ENCODE data around the gene JOSD1. TPM values are rescaled to one million over a fixed set of nuclear protein-coding genes. Genes with fewer than 3 reads are reported as not detected.

Gene JOSD1
- total and polyA plus RNA-seq, 2 of the 4 experiments (the other 2 are of a cell fraction), result 30.2 to 35.8 TPM

GRCh38 chr22:38740754-38741153, 40.0 kb upstream of the JOSD1 start:
- CTCF ChIA-PET, result no interaction called here
- H3K56ac ChIP-seq (ENCODE audit: extremely low read depth, insufficient read depth, low read length), result no peak overlapping the region
- dilution Hi-C loops (cut with HindIII; ENCODE audit: low sequenced_read_pairs, unreplicated experiment), result no loop called here

More at GRCh38 chr22:38740754-38741153, 40.0 kb upstream of the JOSD1 start:
- Histone ChIP-seq H3K36me3 (ENCODE audit: control insufficient read depth, insufficient read depth, low read length) (peaks cover 79% of the 10 kb centered on the region), H2BK120ac (ENCODE audit: low read depth, low read length) (no peak overlapping the region), H2AK9ac (replicated peaks; ENCODE audit: low read depth, low read length, poor library complexity) (no peak overlapping the region), H3K23ac (ENCODE audit: low read depth, low read length) (no peak overlapping the region), H3K18ac (ENCODE audit: low read depth, low read length) (no peak overlapping the region), H2AK5ac (ENCODE audit: low read depth, low read length) (no peak overlapping the region), H3K9me1 (ENCODE audit: insufficient read depth, low read length) (peaks cover 4% of the 10 kb centered on the region; the same call in 1 of the 2 replicates), H4K20me1 (ENCODE audit: insufficient read depth, low read length) (peaks cover 4% of the 10 kb centered on the region; the same call in 1 of the 2 replicates), H3K79me1 (ENCODE audit: low read depth in 1 of 2, low read length in 2 of 2) (peaks cover 9 to 32% of the 10 kb centered on the region in 2 experiments; a peak in 1 of 4 replicates), H2AFZ (replicated peaks; ENCODE audit: low read length, poor library complexity) (no peak overlapping the region), H2BK15ac (ENCODE audit: low read depth, low read length) (no peak overlapping the region), H3K4ac (ENCODE audit: low read depth, low read length) (no peak overlapping the region), H2BK5ac (ENCODE audit: low read depth, low read length, poor library complexity, severe bottlenecking) (no peak overlapping the region), H4K8ac (ENCODE audit: low read depth in 2 of 2, low read length in 2 of 2) (no peak overlapping the region), H3K14ac (replicated peaks; ENCODE audit: low read depth, low read length) (no peak overlapping the region), H2BK20ac (ENCODE audit: low read depth, low read length) (no peak overlapping the region), H3K27ac (ENCODE audit: insufficient read depth, low read length) (no peak overlapping the region), H4K5ac (ENCODE audit: low read depth, low read length) (no peak overlapping the region), H3K4me1 (ENCODE audit: control insufficient read depth, insufficient read depth, low read length) (no peaks in the 10 kb centered on the region), H3K4me3 (ENCODE audit: insufficient read depth, low read depth, low read length) (no peak overlapping the region), H4K91ac (ENCODE audit: insufficient read depth, low read depth, low read length) (no peak overlapping the region), H3K27me3 (ENCODE audit: control insufficient read depth, insufficient read depth, low read length) (no peaks in the 10 kb centered on the region), H3K9ac (ENCODE audit: low read depth, low read length) (no peak overlapping the region), H3K4me2 (ENCODE audit: low read depth, low read length) (no peak overlapping the region), H3K9me3 (ENCODE audit: control insufficient read depth, insufficient read depth, low read length) (no peaks in the 10 kb centered on the region)
- in situ Hi-C loops (cut with MboI; ENCODE audit: low sequenced_read_pairs) (no loop called here), intact Hi-C loops (cut with micrococcal nuclease) (no loop called here)
- no peak for TF ChIP-seq MAZ (IDR thresholded peaks at IDR 0.05; ENCODE audit: borderline replicate concordance, low read depth, low read length)
- no peak for TF ChIP-seq NFE2L2 (IDR thresholded peaks at IDR 0.05; ENCODE audit: low read depth, low read length)
- no peak for TF ChIP-seq RFX5 (IDR thresholded peaks at IDR 0.05; ENCODE audit: low read depth, low read length)
- no peak for TF ChIP-seq POLR2A (IDR thresholded peaks at IDR 0.05; ENCODE audit: low read depth, low read length)
- TF ChIP-seq, protein P1, sequence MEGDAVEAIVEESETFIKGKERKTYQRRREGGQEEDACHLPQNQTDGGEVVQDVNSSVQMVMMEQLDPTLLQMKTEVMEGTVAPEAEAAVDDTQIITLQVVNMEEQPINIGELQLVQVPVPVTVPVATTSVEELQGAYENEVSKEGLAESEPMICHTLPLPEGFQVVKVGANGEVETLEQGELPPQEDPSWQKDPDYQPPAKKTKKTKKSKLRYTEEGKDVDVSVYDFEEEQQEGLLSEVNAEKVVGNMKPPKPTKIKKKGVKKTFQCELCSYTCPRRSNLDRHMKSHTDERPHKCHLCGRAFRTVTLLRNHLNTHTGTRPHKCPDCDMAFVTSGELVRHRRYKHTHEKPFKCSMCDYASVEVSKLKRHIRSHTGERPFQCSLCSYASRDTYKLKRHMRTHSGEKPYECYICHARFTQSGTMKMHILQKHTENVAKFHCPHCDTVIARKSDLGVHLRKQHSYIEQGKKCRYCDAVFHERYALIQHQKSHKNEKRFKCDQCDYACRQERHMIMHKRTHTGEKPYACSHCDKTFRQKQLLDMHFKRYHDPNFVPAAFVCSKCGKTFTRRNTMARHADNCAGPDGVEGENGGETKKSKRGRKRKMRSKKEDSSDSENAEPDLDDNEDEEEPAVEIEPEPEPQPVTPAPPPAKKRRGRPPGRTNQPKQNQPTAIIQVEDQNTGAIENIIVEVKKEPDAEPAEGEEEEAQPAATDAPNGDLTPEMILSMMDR (conservative IDR thresholded peaks at IDR 0.05; ENCODE audit: low read depth, low read length), result no peak
- TF ChIP-seq, protein P2, sequence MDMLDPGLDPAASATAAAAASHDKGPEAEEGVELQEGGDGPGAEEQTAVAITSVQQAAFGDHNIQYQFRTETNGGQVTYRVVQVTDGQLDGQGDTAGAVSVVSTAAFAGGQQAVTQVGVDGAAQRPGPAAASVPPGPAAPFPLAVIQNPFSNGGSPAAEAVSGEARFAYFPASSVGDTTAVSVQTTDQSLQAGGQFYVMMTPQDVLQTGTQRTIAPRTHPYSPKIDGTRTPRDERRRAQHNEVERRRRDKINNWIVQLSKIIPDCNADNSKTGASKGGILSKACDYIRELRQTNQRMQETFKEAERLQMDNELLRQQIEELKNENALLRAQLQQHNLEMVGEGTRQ (IDR thresholded peaks at IDR 0.05; ENCODE audit: low read depth, low read length), result no peak
- no peak for TF ChIP-seq CEBPB (IDR thresholded peaks at IDR 0.05; ENCODE audit: low read depth, low read length)
- no peak for TF ChIP-seq RAD21 (IDR thresholded peaks at IDR 0.05; ENCODE audit: low read length)
- no peak for TF ChIP-seq MAFK (IDR thresholded peaks at IDR 0.05; ENCODE audit: low read depth, low read length)
- TF ChIP-seq RCOR1 (IDR thresholded peaks at IDR 0.05; ENCODE audit: insufficient replicate concordance, low read length), result no peak
- TF ChIP-seq, protein P3, sequence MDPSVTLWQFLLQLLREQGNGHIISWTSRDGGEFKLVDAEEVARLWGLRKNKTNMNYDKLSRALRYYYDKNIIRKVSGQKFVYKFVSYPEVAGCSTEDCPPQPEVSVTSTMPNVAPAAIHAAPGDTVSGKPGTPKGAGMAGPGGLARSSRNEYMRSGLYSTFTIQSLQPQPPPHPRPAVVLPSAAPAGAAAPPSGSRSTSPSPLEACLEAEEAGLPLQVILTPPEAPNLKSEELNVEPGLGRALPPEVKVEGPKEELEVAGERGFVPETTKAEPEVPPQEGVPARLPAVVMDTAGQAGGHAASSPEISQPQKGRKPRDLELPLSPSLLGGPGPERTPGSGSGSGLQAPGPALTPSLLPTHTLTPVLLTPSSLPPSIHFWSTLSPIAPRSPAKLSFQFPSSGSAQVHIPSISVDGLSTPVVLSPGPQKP (IDR thresholded peaks at IDR 0.05; ENCODE audit: borderline replicate concordance, low read depth, low read length), result no peak
- TF ChIP-seq FOS (IDR thresholded peaks at IDR 0.05; ENCODE audit: low read depth, low read length), result no peak
- no peak for TF ChIP-seq SMC3 (IDR thresholded peaks at IDR 0.05; ENCODE audit: low read depth, low read length)
- TF ChIP-seq MXI1 (IDR thresholded peaks at IDR 0.05; ENCODE audit: borderline replicate concordance, low read depth, low read length), result no peak
- no peak for TF ChIP-seq BHLHE40 (IDR thresholded peaks at IDR 0.05; ENCODE audit: low read depth, low read length)
- TF ChIP-seq CHD1 (IDR thresholded peaks at IDR 0.05; ENCODE audit: low read depth, low read length), result no peak
- no TSS peak for BruUV-seq (replicated peaks)
- ATAC-seq (ENCODE audit: low read depth) (no peak), DNase-seq (no peak)
- POLR2A ChIA-PET (ENCODE audit: unreplicated experiment), result no interaction called here
- 90% methylated on average over 2 of the region's 8 CpGs; no CpG with 5 or more reads in 1 of the 2 experiments for WGBS, 2 experiments (ENCODE audit: extremely low coverage in 2 of 2, insufficient read length in 1 of 2)

All from IMR-90 (cell line).